Cardiac septum (tissue), 1 donor: Measurements from ENCODE around the gene PCNP. TPM values are rescaled to one million over a fixed set of nuclear protein-coding genes. Genes with fewer than 3 reads are reported as not detected.
"Not testable (repeated sequence)": the region's sequence is repeated elsewhere in the genome, so short reads cannot be mapped to it uniquely, and the experiment has no call there.

Source experiments
- DNase-seq: peaks from one replicate; pipeline ENCODE4 v3.0.0-alpha.2; 2020; ENCODE audit warnings: low spot score
- intact Hi-C: fragments of 100-400 bp; cut with DNase I; formaldehyde crosslinking; loops from one replicate; pipeline ENCODE4 v1.14.0; 2022
- total RNA-seq: library from RNA; stranded (reverse); fragmentation: NEBNext Ultra II Directional; extraction: Animal tissue kit (Norgen Biotek cat#: 25700); gene quantifications from one replicate; pipeline ENCODE4 v1.2.1, GENCODE V29; 2021
- donor health status: DM: no; HTN: no; CAD: no.

Gene PCNP
- total RNA-seq, 1 donor from 2014 or later, result 120 TPM

DNA sequence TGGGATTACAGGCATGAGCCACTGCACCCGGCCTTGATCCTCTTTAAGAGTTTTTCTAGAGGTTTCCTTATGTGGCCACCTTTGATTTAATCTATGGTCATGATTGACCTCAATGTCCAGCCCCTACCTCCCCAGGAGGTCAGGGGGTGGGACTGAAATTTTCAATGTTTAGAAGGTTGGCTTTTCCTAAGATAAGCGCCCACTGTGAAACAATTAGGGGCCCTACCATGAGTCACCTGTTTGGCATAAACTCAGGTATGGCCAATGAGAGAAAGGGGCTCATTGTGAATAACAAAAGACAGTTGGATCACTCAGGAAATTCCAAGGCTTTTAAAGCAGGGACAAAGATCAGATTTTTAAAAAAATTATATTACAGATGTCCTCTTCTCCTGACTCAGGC is 51.9 kb downstream of the PCNP start:
- intact Hi-C loops, result no loop called here
- DNase-seq, result no peak

DNA sequence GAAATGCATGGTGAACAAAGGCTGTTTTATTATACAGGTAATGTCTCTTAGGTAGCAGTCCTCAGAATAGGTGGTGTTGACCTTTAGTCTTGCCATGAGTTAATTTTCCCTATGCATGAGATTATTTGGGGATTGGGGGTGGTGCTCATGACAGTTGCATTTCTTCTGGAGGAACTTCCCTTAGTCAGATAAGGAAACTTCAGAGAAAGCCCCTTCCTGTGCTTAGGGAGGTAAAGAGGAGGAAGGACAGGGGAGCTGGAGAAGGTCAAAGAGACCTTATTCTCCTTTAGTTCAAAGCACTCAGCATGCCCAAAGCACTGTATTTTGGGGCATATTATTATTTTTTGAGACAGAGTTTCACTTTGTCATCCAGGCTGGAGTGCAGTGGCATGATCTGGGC is 55.2 kb downstream of the PCNP start:
- intact Hi-C loops, result no loop called here
- no peak for DNase-seq

DNA sequence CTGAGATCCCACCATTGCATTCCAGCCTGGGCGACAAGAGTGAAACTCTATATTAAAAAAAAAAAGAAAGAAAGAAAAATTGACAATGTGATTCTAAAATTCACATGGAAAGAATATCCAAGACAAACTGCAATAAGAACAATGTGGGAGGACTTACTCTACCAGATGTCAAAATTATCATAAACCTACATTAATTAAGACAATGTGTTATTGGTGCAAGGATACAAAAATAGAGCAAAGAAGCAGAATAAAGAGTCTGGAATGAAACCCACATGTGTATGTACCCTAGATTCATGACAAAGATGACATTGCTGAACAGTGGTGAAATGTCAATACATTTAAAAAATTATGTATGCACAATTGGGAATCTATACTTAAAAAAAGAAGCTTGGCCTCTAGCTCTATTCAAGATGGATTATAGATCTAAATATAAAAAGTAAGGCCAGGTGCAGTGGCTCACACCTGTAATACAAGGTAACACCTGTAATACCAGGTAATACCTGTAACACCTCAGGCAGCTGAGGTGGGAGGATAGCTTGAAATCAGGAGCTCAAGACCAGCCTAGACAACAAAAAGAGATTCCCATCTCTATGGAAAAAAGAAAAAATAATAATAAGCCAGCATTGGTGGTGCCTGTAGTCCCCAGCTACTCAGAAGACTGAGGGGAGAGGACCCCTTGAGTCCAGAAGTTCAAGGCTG is 57.3 kb downstream of the PCNP start:
- no peak for DNase-seq
- intact Hi-C loops, result no loop called here

DNA sequence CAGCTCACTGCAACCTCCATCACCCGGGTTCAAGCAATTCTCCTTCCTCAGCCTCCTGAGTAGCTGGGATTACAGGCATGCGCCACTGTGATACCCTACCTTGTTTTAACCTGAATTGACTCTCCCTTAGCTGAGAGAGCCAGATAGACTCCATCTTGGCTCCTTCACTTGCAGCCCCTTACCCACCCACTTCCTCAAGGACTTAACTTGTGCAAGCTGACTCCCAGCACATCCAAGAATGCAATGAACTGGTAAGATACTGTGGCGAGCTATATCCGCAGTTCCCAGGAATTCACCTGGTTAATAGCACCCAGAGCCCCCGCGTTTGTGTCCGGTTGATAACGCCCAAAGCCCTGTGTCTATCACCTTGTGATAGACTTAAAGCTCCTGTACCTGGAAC is 58.0 kb downstream of the PCNP start:
- DNase-seq, intact Hi-C loops: not testable (repeated sequence)

DNA sequence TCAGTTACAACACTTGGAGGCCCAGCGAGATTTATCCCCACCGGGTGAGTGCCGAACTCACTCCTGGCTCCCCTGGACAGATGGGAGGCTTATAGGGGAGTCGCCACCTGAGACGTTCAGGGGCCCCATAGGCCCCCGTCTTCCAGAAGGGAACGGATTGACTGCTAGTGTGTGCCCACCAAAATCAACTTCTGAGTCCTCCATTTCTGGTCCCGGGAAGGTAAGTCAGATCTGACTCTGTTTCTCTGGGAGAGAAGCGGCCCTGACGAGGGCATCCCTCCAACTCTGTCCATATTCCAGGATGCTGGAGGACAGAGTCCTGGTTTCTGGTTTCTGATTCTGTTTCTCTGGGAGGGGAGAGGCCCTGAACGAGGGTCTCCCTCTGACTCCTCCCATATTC is 58.6 kb downstream of the PCNP start:
- intact Hi-C loops, result no loop called here
- DNase-seq, result no peak

DNA sequence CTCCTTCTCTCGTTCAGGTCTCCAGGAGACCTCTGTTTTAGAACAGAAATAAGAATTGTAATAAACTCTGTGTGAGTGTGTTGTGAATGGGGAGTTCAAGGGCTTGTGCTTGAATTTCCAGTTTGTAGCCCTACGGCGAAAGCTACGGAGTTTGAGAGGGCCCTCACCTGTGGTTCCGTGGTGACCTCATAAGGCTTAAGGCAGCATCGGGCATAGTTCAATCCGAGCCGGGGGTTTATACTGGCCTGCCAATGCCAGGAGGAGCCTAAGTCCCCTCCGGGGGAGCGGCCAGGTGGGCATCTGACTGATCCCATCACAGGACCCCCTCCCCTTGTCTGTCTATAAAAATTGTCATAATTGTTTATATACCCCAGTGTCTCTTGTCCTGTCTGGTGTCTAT is 59.2 kb downstream of the PCNP start:
- DNase-seq, result no peak
- intact Hi-C loops, result no loop called here

DNA sequence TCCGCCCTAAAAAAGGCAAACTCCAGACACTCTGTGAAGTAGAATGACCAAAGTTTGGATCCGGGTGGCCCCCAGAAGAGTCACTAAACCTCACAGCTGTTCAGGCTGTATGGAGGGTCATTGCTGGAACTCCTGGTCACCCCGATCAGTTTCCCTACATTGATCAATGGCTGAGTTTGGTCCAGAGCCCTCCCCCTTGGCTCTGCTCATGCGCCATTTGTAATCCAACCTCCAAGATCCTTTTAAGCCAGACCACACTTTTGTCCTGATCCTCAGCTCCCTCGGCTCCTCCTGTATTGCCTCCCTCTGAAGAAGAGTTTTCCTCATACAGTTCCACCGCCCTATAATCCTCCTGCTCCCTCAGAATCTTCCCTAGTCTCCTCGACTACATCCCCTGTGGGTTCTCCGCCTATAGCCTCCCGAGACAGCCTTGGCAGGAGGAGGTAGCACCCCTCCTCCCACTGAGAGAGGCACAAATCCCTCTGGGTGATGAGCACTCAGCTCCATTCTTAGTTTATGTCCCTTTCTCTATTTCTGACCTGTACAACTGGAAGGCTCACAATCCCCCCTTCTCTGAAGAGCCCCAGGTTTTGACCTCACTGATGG is 60.7 kb downstream of the PCNP start:
- intact Hi-C loops, result loop anchor here (5.0 kb wide), 1 partner anchor 62 kb away; the partner anchor contains the start of gene PCNP
- no peak for DNase-seq

DNA sequence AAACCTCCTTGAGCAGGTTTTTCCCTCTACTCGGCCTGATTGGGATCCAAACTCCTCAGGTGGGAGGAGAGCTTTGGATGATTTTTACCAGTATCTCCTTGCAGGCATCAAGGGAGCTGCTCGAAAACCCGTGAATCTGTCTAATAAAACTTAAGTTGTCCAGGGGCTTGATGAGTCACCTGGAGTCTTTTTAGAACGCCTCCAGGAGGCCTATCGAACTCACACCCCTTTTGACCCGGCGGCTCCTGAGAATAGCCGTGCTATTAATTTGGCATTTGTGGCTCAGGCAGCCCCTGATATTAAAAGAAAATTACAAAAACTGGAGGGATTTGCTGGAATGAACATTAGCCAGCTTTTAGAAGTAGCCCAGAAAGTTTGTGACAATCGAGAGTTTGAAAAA is 61.4 kb downstream of the PCNP start:
- DNase-seq, result no peak
- intact Hi-C loops, result loop anchor here (5.0 kb wide), 1 partner anchor 63 kb away; the partner anchor contains the start of gene PCNP

DNA sequence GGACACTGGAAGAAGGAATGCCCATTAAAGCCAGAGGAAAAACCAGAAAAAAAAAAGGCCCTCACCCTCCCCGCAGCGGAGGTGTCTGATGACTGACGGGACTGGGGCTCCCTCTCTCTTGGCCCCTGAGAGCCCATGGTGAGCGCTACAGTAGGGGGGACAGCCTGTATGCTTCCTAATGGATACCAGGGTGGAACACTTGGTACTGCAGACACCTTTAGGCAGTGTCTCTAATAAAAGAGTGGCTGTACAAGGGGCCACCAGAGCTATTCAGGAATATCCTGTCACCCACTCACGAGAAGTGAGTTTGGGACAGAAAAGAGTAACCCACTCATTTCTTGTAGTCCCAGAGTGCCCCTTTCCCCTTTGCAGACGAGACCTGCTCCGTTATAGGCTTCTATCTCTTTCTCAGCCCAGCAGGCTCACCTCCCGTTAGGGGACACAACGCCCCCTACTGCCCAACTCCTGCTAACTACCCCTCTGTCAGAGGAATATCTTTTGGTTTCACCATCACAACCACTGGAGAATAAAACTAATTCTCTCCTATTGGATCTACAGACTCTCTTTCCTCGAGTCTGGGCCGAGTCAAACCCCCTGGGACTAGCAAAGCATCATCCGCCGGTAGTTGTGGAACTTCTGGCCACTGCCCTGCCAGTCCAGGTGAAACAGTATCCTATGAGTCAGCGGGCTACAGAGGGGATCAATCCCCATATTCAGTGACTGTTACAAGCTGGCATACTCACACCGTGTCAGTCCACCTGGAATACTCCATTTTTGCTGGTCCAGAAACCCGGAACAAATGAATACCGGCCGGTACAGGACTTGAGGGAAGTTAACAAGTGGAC is 62.2 kb downstream of the PCNP start:
- intact Hi-C loops, result loop anchor here (5.0 kb wide), 1 partner anchor 64 kb away; the partner anchor contains the start of gene PCNP
- DNase-seq, result no peak

DNA sequence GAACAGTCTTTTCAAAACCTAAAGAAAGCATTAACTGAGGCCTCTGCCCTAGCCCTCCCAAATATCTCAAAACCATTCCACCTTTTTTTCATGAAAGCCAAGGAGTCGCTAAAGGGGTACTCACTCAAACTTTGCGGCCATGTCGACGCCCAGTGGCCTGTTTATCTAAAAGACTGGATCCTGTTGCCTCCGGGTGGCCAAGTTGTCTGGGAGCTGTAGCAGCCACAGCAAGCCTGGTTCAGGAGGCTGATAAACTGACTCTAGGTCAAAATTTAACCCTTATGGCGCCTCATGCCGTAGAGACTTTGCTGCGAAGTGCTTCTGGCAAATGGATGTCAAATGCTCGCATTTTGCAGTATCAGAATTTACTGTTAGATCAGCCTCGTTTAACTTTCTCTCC is 63.5 kb downstream of the PCNP start:
- intact Hi-C loops, result loop anchor here (5.0 kb wide), 1 partner anchor 65 kb away; the partner anchor contains the start of gene PCNP
- DNase-seq, result no peak

DNA sequence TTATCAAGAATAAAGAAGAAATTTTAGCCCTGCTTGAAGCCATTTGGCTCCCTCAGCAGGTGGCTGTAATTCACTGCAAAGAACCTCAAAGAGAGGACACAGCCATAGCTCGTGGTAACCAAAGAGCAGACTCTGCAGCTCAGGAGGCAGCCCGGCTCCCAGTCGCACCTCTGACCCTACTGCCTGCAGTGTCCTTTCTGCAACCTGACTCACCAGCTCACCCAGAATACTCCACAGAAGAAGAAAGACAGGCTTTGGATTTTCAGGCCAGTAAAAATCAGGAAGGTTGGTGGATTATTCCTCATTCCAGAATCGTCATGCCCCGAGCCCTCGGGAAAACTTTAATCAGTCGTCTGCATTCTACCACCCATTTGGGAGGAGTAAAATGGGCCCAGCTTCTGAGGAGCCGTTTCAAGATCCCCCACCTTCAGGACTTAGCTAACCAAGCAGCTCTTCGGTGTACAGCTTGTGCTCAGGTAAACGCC is 64.3 kb downstream of the PCNP start:
- intact Hi-C loops, result loop anchor here (5.0 kb wide), 1 partner anchor 66 kb away; the partner anchor contains the start of gene PCNP
- DNase-seq, result no peak

DNA sequence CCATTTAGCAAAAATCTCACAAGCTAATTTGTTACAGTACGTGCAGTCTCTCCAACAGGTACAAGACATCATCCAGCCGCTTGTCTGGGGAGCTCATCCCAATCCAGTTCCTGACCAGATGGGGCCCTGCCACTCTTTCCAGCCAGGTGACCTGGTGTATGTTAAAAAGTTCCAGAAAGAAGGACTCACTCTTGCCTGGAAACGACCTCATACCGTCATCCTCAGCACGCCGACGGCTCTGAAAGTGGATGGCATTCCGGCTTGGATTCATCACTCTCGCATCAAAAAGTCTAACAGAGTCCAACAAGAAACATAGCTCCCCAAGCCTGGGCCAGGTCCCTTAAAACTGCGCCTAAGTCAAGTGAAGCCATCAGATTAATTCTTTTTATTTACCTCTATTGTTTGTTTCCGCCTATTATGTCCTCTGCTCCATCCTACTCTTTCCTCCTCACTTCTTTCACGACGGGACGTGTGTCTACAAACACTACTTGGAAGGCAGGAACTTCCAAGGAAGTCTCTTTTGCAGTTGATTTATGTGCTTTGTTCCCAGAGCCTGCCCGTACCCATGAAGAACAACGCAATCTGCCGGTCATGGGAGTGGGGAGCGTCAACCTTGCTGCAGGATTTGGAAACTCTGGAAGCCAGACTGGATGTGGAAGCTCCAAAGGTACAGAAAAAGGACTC is 65.4 kb downstream of the PCNP start:
- intact Hi-C loops, result loop anchor here (5.0 kb wide), 1 partner anchor 67 kb away; the partner anchor contains the start of gene PCNP
- no peak for DNase-seq

DNA sequence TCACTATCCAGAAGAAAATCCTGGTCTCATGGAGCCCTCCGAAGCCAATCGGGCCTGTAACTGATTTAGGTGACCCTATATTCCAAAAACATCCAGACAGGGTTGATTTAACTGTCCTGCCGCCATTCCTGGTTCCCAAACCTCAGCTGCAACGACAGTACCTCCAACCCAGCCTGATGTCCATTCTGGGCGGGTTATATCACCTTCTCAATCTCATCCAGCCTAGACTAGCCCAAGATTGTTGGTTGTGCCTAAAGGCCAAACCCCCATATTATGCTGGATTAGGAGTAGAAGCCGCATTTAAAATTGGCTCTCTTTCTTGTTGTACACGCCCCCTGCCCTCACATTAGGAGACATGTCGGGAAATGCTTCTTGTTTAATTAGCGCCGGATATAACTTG is 66.3 kb downstream of the PCNP start:
- intact Hi-C loops, result no loop called here
- no peak for DNase-seq

DNA sequence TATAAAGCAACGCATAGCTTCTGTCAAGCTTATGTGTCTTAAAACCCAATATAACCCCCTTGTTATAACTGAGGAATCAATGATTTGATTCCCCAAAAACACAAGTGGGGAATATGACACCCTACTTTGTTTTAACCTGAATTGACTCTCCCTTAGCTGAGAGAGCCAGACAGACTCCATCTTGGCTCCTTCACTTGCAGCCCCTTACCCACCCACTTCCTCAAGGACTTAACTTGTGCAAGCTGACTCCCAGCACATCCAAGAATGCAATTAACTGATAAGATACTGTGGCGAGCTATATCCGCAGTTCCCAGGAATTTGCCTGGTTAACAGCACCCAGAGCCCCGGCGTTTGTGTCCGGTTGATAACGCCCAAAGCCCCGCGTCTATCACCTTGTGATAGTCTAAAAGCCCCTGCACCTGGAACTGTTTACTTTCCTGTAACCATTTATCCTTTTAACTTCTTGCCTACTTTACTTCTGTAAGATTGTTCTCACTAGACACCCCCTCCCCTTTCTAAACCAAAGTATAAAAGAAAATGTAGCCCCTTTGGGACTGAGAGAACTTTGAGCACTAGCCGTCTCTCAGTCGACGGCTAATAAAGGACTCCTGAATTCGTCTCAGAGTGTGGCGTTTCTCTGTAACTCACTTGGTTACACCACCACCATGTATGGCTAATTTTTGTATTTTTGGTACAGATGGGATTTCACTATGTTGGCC is 67.6 kb downstream of the PCNP start:
- not testable (repeated sequence) for DNase-seq

DNA sequence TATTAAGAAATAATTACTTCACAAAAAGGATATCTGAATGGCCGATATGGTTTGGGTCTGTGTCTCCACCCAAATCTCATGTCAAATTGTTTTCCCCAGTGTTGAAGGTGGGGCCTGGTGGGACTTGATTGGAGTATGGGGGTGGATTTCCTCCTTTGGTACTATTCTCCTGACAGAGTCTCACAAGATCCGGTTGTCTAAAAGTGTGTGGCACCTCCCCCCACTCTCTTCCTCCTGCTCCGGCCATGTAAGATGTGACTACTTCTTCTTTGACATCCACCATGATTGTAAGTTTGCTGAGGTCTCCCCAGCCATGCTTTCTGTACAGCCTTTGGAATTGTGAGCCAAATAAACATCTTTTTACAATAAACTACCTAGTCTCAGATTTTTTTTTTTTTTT is 68.5 kb downstream of the PCNP start:
- DNase-seq, result no peak
- intact Hi-C loops, result no loop called here

More for the DNA sequence above, 67.6 kb downstream of the PCNP start:
- intact Hi-C loops, result not testable (repeated sequence)

DNA sequence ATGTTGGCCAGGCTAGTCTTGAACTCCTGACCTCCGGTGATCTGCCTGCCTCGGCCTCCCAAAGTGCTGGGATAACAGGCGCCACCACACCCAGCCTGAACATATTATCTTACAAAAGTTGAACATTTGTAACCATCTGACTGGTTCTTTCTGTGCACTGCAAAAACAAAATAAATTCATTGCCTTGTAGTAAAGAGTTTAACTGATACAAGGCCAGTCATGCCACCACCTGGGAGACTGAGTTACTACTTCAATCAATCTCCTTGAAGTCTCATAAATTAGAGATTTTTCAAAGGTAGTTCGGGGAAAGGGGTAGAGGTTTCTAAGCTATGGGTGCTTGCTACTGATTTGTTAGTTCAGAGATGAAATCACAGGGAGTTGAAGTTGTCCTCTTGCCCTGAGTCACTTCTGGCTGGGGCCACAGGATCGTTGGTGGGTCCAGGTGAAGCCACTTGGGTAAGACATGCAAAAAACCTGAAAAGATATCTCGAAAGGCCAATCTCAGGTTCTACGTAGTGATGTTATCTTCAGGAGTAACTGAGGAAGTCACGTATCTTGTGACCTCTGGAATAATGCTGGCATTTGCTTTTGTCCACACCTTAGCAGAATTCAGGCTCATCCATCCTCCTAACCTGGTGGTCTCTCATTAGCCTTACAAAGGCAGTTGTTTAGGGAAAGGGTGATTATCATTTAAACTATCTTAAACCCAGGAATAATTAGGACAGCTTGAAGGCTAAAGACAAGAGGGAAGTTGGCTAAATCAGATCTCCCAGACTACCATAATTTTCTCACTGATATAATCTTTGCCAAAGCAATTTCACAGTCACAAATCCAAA is 69.2 kb downstream of the PCNP start:
- no peak for DNase-seq
- intact Hi-C loops, result no loop called here
